IMR-90 (cell line): Measurements from ENCODE around the gene RBM45. TPM values are rescaled to one million over a fixed set of nuclear protein-coding genes. Genes with fewer than 3 reads are reported as not detected.

Source experiments
- ATAC-seq: fragments of 200-7000 bp; cut with Tn5 transposase; 2 replicates; pipeline ENCODE4 v1.9.1; 2020; ENCODE audit warnings: low read depth, mild to moderate bottlenecking, moderate library complexity
- BruUV-seq: library from RNA; stranded (reverse); fragments of 400-500 nt; replicated peaks from 2 replicates; lab custom pipeline; 2021; lab: Mats Ljungman, UMichigan
- CTCF ChIA-PET: fragments of 300-600 bp; formaldehyde crosslinking; extraction: SDS; loops from one replicate; lab custom pipeline; 2021; ENCODE audit warnings: antibody characterized with exemption; lab: Yijun Ruan, JAX
- POLR2A ChIA-PET: fragments of 300-600 bp; sonication (Branson Sonifier 250); formaldehyde crosslinking; loops from one replicate; lab custom pipeline; 2022; ENCODE audit warnings: antibody characterized with exemption; ENCODE audit not compliant: unreplicated experiment; lab: Charles Lee
- DNase-seq: peaks from one replicate; pipeline ENCODE4 v3.0.0; 2013
- H2AFZ ChIP-seq: replicated peaks from 2 replicates; pipeline ENCODE3; 2013; ENCODE audit warnings: low read length, mild to moderate bottlenecking; ENCODE audit not compliant: poor library complexity
- H2AK5ac ChIP-seq: 2 replicates; pipeline ENCODE4 v1.6.1; 2013; ENCODE audit warnings: low read depth, low read length, inconsistent platforms
- H2AK9ac ChIP-seq: replicated peaks from 2 replicates; pipeline ENCODE3; 2013; ENCODE audit warnings: mild to moderate bottlenecking, low read depth, low read length, moderate library complexity; ENCODE audit not compliant: poor library complexity
- H2BK120ac ChIP-seq: 2 replicates; pipeline ENCODE4 v1.6.1; 2013; ENCODE audit warnings: low read depth, low read length, inconsistent platforms
- H2BK15ac ChIP-seq: 3 replicates; pipeline ENCODE4 v1.6.1; 2013; ENCODE audit warnings: low read depth, low read length, inconsistent platforms
- H2BK20ac ChIP-seq: 2 replicates; pipeline ENCODE4 v1.6.1; 2013; ENCODE audit warnings: low read depth, mild to moderate bottlenecking, inconsistent platforms, low read length, moderate library complexity
- H2BK5ac ChIP-seq: 2 replicates; pipeline ENCODE4 v1.6.1; 2013; ENCODE audit warnings: mild to moderate bottlenecking, low read depth, low read length, inconsistent platforms; ENCODE audit not compliant: poor library complexity, severe bottlenecking
- H3K14ac ChIP-seq: replicated peaks from 2 replicates; pipeline ENCODE4 v1.6.1; 2013; ENCODE audit warnings: low read depth, low read length, inconsistent platforms
- H3K18ac ChIP-seq: 2 replicates; pipeline ENCODE4 v1.6.1; 2013; ENCODE audit warnings: low read depth, low read length, control low read depth
- H3K23ac ChIP-seq: 2 replicates; pipeline ENCODE4 v1.6.1; 2013; ENCODE audit warnings: low read depth, low read length, inconsistent platforms
- H3K27ac ChIP-seq: 2 replicates; pipeline ENCODE4 v1.5.1; 2013; ENCODE audit warnings: mild to moderate bottlenecking, control low read depth, low read length; ENCODE audit not compliant: insufficient read depth
- H3K27me3 ChIP-seq: 2 replicates; pipeline ENCODE4 v1.6.1; 2013; ENCODE audit warnings: low read length; ENCODE audit not compliant: control insufficient read depth, insufficient read depth
- H3K36me3 ChIP-seq: 2 replicates; pipeline ENCODE4 v1.6.1; 2013; ENCODE audit warnings: low read length, mixed read lengths; ENCODE audit not compliant: control insufficient read depth, insufficient read depth
- H3K4ac ChIP-seq: 2 replicates; pipeline ENCODE4 v1.6.1; 2013; ENCODE audit warnings: low read depth, low read length, inconsistent platforms
- H3K4me1 ChIP-seq: 2 replicates; pipeline ENCODE4 v1.6.1; 2013; ENCODE audit warnings: low read length, mixed read lengths; ENCODE audit not compliant: control insufficient read depth, insufficient read depth
- H3K4me2 ChIP-seq: 2 replicates; pipeline ENCODE4 v1.6.1; 2013; ENCODE audit warnings: low read depth, mild to moderate bottlenecking, control low read depth, low read length, moderate library complexity
- H3K4me3 ChIP-seq: 2 replicates; pipeline ENCODE4 v1.5.1; 2013; ENCODE audit warnings: low read depth, mild to moderate bottlenecking, control low read depth, low read length, moderate library complexity; ENCODE audit not compliant: insufficient read depth
- H3K56ac ChIP-seq: 2 replicates; pipeline ENCODE4 v1.6.1; 2013; ENCODE audit warnings: low read length, inconsistent platforms; ENCODE audit not compliant: insufficient read depth; ENCODE audit errors: extremely low read depth
- H3K79me1 ChIP-seq, 2 experiments: 2 replicates each; pipeline ENCODE4 v1.6.1; 2013; ENCODE audit warnings: low read length in 2 of 2, inconsistent platforms in 1 of 2, low read depth in 1 of 2
- H3K9ac ChIP-seq: 2 replicates; pipeline ENCODE4 v1.6.1; 2013; ENCODE audit warnings: low read depth, low read length, control low read depth
- H3K9me1 ChIP-seq: 2 replicates; pipeline ENCODE4 v1.6.1; 2013; ENCODE audit warnings: low read length, inconsistent platforms; ENCODE audit not compliant: insufficient read depth
- H3K9me3 ChIP-seq: 2 replicates; pipeline ENCODE4 v1.6.1; 2013; ENCODE audit warnings: low read length; ENCODE audit not compliant: control insufficient read depth, insufficient read depth
- H4K20me1 ChIP-seq: 2 replicates; pipeline ENCODE4 v1.6.1; 2013; ENCODE audit warnings: low read length, inconsistent platforms; ENCODE audit not compliant: insufficient read depth
- H4K5ac ChIP-seq: 2 replicates; pipeline ENCODE4 v1.6.1; 2013; ENCODE audit warnings: mild to moderate bottlenecking, low read depth, low read length, control low read depth
- H4K8ac ChIP-seq, 2 experiments: 2 replicates each; pipeline ENCODE4 v1.6.1; 2013; ENCODE audit warnings: low read depth in 2 of 2, low read length in 2 of 2, control low read depth in 1 of 2, inconsistent platforms in 1 of 2
- H4K91ac ChIP-seq: 2 replicates; pipeline ENCODE4 v1.6.1; 2013; ENCODE audit warnings: low read depth, low read length, inconsistent platforms; ENCODE audit not compliant: insufficient read depth
- CEBPB ChIP-seq: IDR thresholded peaks from 2 replicates; pipeline ENCODE4 v1.6.1; 2012; ENCODE audit warnings: low read depth, low read length, improper control_type of control experiment
- CTCF ChIP-seq: conservative IDR thresholded peaks from 2 replicates; pipeline ENCODE4 v1.5.1; 2012; ENCODE audit warnings: mild to moderate bottlenecking, low read depth, low read length, improper control_type of control experiment
- FOS ChIP-seq: fragments of 150-350 bp; IDR thresholded peaks from 2 replicates; pipeline ENCODE4 v1.6.1; 2016; ENCODE audit warnings: low read depth, low read length
- MAZ ChIP-seq: IDR thresholded peaks from 2 replicates; pipeline ENCODE4 v1.6.1; 2012; ENCODE audit warnings: low read depth, mild to moderate bottlenecking, low read length, improper control_type of control experiment, moderate library complexity, borderline replicate concordance
- MXI1 ChIP-seq: IDR thresholded peaks from 2 replicates; pipeline ENCODE4 v1.6.1; 2012; ENCODE audit warnings: low read depth, mild to moderate bottlenecking, low read length, moderate library complexity, borderline replicate concordance
- RAD21 ChIP-seq: IDR thresholded peaks from 2 replicates; pipeline ENCODE4 v1.6.1; 2012; ENCODE audit warnings: low read length, improper control_type of control experiment
- RCOR1 ChIP-seq: IDR thresholded peaks from 2 replicates; pipeline ENCODE4 v1.6.1; 2012; ENCODE audit warnings: mild to moderate bottlenecking, low read length, improper control_type of control experiment; ENCODE audit not compliant: insufficient replicate concordance
- RFX5 ChIP-seq: IDR thresholded peaks from 2 replicates; pipeline ENCODE4 v1.8.0; 2012; ENCODE audit warnings: low read depth, mild to moderate bottlenecking, low read length, moderate library complexity
- SMC3 ChIP-seq: fragments of 150-350 bp; IDR thresholded peaks from 2 replicates; pipeline ENCODE4 v1.6.1; 2016; ENCODE audit warnings: low read depth, mild to moderate bottlenecking, antibody characterized with exemption, low read length, moderate library complexity
- USF2 ChIP-seq: fragments of 150-350 bp; IDR thresholded peaks from 2 replicates; pipeline ENCODE4 v1.6.1; 2017; ENCODE audit warnings: mild to moderate bottlenecking, antibody characterized with exemption, low read length, low read depth
- WGBS, 2 experiments: methylation state at CpG; one replicate each; pipeline versions ENCODE4 v1.1.5 to v1.1.7; 2013; ENCODE audit warnings: missing lambda C conversion rate in 2 of 2; ENCODE audit not compliant: insufficient read length in 1 of 2; ENCODE audit errors: extremely low coverage in 2 of 2; 5-methylcytosine and 5-hydroxymethylcytosine counted together
- dilution Hi-C: fragments of 300-500 bp; cut with HindIII; formaldehyde crosslinking; loops from one replicate; pipeline ENCODE4 v1.14.3; 2018; ENCODE audit warnings: low sequenced_read_pairs; ENCODE audit not compliant: unreplicated experiment
- in situ Hi-C: fragments of 300-500 bp; cut with MboI; formaldehyde crosslinking; loops from 3 replicates; pipeline ENCODE4 v1.14.3; 2019; ENCODE audit warnings: low sequenced_read_pairs, inconsistent platforms, mixed read lengths
- intact Hi-C: fragments of 100-400 bp; cut with micrococcal nuclease; formaldehyde crosslinking; loops from 2 replicates; pipeline ENCODE4 v1.10.0; 2022
- polyA plus RNA-seq, 3 experiments: library from polyadenylated mRNA; depleted of rRNA; stranded (reverse); fragments of >200 nt; gene quantifications; 2 replicates each; pipeline ENCODE4 v1.2.3, GENCODE V29; 2012; ENCODE audit warnings: low replicate concordance in 1 of 3
- total RNA-seq: library from RNA; depleted of rRNA; stranded (reverse); fragments of >200 nt; gene quantifications from 2 replicates; pipeline ENCODE4 v1.2.3, GENCODE V29; 2012

Gene RBM45
- total and polyA plus RNA-seq, 2 of the 4 experiments (the other 2 are of a cell fraction) = 10.3 to 17.9 TPM

- BruUV-seq = no TSS peak
- no peak overlapping the region for H3K27ac ChIP-seq
- H3K56ac ChIP-seq = no peak overlapping the region
- H4K20me1 ChIP-seq = no peaks in the 10 kb centered on the region
- ChIA-PET POLR2A (no interaction called here), CTCF (no interaction called here)
- no peak overlapping the region for H2BK15ac ChIP-seq
- DNase-seq = no peak
- no peak overlapping the region for H2BK5ac ChIP-seq
- in situ Hi-C loops (no loop called here), intact Hi-C loops (no loop called here), dilution Hi-C loops (no loop called here)
- no peak overlapping the region for H3K23ac ChIP-seq
- H3K14ac ChIP-seq = no peak overlapping the region
- H4K8ac ChIP-seq = no peak overlapping the region
- H3K9me1 ChIP-seq = no peaks in the 10 kb centered on the region
- H3K27me3 ChIP-seq = no peaks in the 10 kb centered on the region; the same call in none of the 2 replicates
- H4K5ac ChIP-seq = no peak overlapping the region
- H3K36me3 ChIP-seq = no peaks in the 10 kb centered on the region
- no peak overlapping the region for H2BK120ac ChIP-seq
- H3K4me2 ChIP-seq = no peak overlapping the region
- H2AK5ac ChIP-seq = no peak overlapping the region
- no peak for ATAC-seq
- no peaks in the 10 kb centered on the region for H3K79me1 ChIP-seq
- no peak overlapping the region for H2AK9ac ChIP-seq
- no peak for TF ChIP-seq FOS
- TF ChIP-seq USF2 = no peak
- no peak for TF ChIP-seq RFX5
- no peak for TF ChIP-seq CEBPB
- no peak for TF ChIP-seq CTCF
- no peak for TF ChIP-seq MAZ
- no peak for TF ChIP-seq SMC3
- no peak for TF ChIP-seq MXI1
- no peak for TF ChIP-seq RCOR1
- TF ChIP-seq RAD21 = no peak
- H2BK20ac ChIP-seq = no peak overlapping the region
- no peak overlapping the region for H3K4me3 ChIP-seq
- H3K4ac ChIP-seq = no peak overlapping the region
- WGBS, 2 experiments = no CpG with 5 or more reads among the region's 6 CpGs
- H3K4me1 ChIP-seq = no peaks in the 10 kb centered on the region
- H3K9ac ChIP-seq = no peak overlapping the region
- no peaks in the 10 kb centered on the region for H3K9me3 ChIP-seq
- H4K91ac ChIP-seq = no peak overlapping the region
- no peak overlapping the region for H3K18ac ChIP-seq
- no peak overlapping the region for H2AFZ ChIP-seq
Measured at GRCh38 chr2:178088774-178089270, 23.4 kb upstream of the RBM45 start.
